GM12878 (cell line): ENCODE data around the gene AOPEP. TPM values are rescaled to one million over a fixed set of nuclear protein-coding genes. Genes with fewer than 3 reads are reported as not detected.

Source experiments
- ATAC-seq: fragments of 200-7000 bp; cut with Tn5 transposase; 3 replicates; pipeline ENCODE4 v1.9.1; 2020; ENCODE audit warnings: mild to moderate bottlenecking, moderate library complexity
- BruUV-seq: library from RNA; stranded (reverse); fragments of 400-500 nt; replicated peaks from 2 replicates; lab custom pipeline; 2021; lab: Mats Ljungman, UMichigan
- CTCF ChIA-PET: fragments of 300-600 bp; sonication (Branson Sonifier 250); formaldehyde crosslinking; extraction: SDS; loops from one replicate; lab custom pipeline; 2021; ENCODE audit warnings: inconsistent platforms; lab: Yijun Ruan, JAX
- POLR2A ChIA-PET: fragments of 350-600 bp; formaldehyde crosslinking; extraction: SDS; loops from one replicate; lab custom pipeline; 2021; ENCODE audit warnings: inconsistent platforms; lab: Charles Lee
- RAD21 ChIA-PET: fragments of 300-600 bp; sonication (Branson Sonifier 250); formaldehyde crosslinking; loops from one replicate; lab custom pipeline; 2023; ENCODE audit warnings: antibody characterized with exemption; ENCODE audit not compliant: unreplicated experiment; lab: Charles Lee
- SMC1A ChIA-PET: fragments of 300-600 bp; sonication (Branson Sonifier 250); formaldehyde crosslinking; loops from one replicate; lab custom pipeline; 2023; ENCODE audit not compliant: unreplicated experiment, uncharacterized antibody; lab: Charles Lee
- DNase-seq: peaks from one replicate; pipeline ENCODE4 v3.0.0-alpha.2; 2011; ENCODE audit warnings: low read depth, low spot score
- FAIRE-seq: peaks from 3 replicates; lab custom pipeline; 2011; peaks lifted over from hg19 to GRCh38; lab: Jason Lieb, UNC
- H2AFZ ChIP-seq: 2 replicates; pipeline ENCODE4 v1.6.0; 2011; ENCODE audit warnings: low read depth, low read length, control low read depth; ENCODE audit not compliant: control insufficient read depth
- H3K27ac ChIP-seq: 2 replicates; pipeline ENCODE4 v1.5.1; 2011; ENCODE audit warnings: control low read depth; ENCODE audit not compliant: control insufficient read depth, insufficient read depth
- H3K27me3 ChIP-seq, 2 experiments: replicated peaks in 1 of 2; 2 replicates each; pipeline versions ENCODE4 v1.6.0 to v1.6.1; 2011; ENCODE audit warnings: low read length in 1 of 2; ENCODE audit not compliant: control insufficient read depth in 2 of 2, insufficient read depth in 2 of 2
- H3K36me3 ChIP-seq, 2 experiments: 2 replicates each; pipeline ENCODE4 v1.5.1; 2011; ENCODE audit warnings: low read length in 1 of 2; ENCODE audit not compliant: control insufficient read depth in 2 of 2, insufficient read depth in 2 of 2
- H3K4me1 ChIP-seq: 2 replicates; pipeline ENCODE4 v1.6.1; 2011; ENCODE audit warnings: mild to moderate bottlenecking, low read length, moderate library complexity, mixed read lengths; ENCODE audit not compliant: control insufficient read depth, insufficient read depth
- H3K4me2 ChIP-seq: 2 replicates; pipeline ENCODE4 v1.6.0; 2011; ENCODE audit warnings: control low read depth; ENCODE audit not compliant: control insufficient read depth, insufficient read depth
- H3K4me3 ChIP-seq: fragments of 200-600 bp; sonication (generic); 2 replicates; pipeline ENCODE4 v1.5.1; 2016
- H3K79me2 ChIP-seq: 2 replicates; pipeline ENCODE4 v1.6.0; 2011; ENCODE audit warnings: low read length; ENCODE audit not compliant: control insufficient read depth, insufficient read depth
- H3K9ac ChIP-seq: 2 replicates; pipeline ENCODE4 v1.8.0; 2011; ENCODE audit warnings: low read length, control low read depth, mixed read lengths; ENCODE audit not compliant: control insufficient read depth, insufficient read depth
- H3K9me3 ChIP-seq: replicated peaks from 3 replicates; pipeline ENCODE4 v1.5.1; 2011; ENCODE audit warnings: mild to moderate bottlenecking, low read length; ENCODE audit not compliant: control insufficient read depth, insufficient read depth
- H4K20me1 ChIP-seq: 2 replicates; pipeline ENCODE4 v1.6.0; 2011; ENCODE audit not compliant: control insufficient read depth, insufficient read depth
- ATF7 ChIP-seq: fragments of 450-650 bp; IDR thresholded peaks from 2 replicates; pipeline ENCODE4 v1.6.1; 2016; ENCODE audit warnings: low read depth, mild to moderate bottlenecking
- BCL11A ChIP-seq: IDR thresholded peaks from 2 replicates; pipeline ENCODE4 v1.6.1; 2011; ENCODE audit warnings: low read depth, low read length
- BCLAF1 ChIP-seq: fragments of 450-650 bp; IDR thresholded peaks from 2 replicates; pipeline ENCODE4 v1.6.1; 2017; ENCODE audit warnings: antibody characterized with exemption, mild to moderate bottlenecking, moderate library complexity
- BMI1 ChIP-seq: fragments of 450-650 bp; IDR thresholded peaks from 2 replicates; pipeline ENCODE4 v1.6.1; 2016; ENCODE audit warnings: mild to moderate bottlenecking, moderate library complexity, borderline replicate concordance
- BRCA1 ChIP-seq: IDR thresholded peaks from 2 replicates; pipeline ENCODE4 v1.6.1; 2011; ENCODE audit warnings: low read depth, low read length, improper control_type of control experiment
- EP300 ChIP-seq, 2 experiments: fragments of 150-350 bp in 1 of 2; IDR thresholded peaks; 2 replicates each; pipeline ENCODE4 v1.6.1; 2011 to 2012; ENCODE audit warnings: low read depth in 2 of 2, low read length in 2 of 2, borderline replicate concordance in 1 of 2, improper control_type of control experiment in 1 of 2, inconsistent platforms in 1 of 2; ENCODE audit not compliant: control insufficient read depth in 1 of 2
- ESRRA ChIP-seq: IDR thresholded peaks from 2 replicates; pipeline ENCODE4 v1.6.1; 2012; ENCODE audit warnings: mild to moderate bottlenecking, low read length, improper control_type of control experiment
- JUND ChIP-seq: IDR thresholded peaks from 2 replicates; pipeline ENCODE4 v1.6.1; 2012; ENCODE audit warnings: low read depth, mild to moderate bottlenecking, low read length, improper control_type of control experiment, moderate library complexity
- MLLT1 ChIP-seq: fragments of 450-650 bp; IDR thresholded peaks from 2 replicates; pipeline ENCODE4 v1.6.1; 2016; ENCODE audit warnings: mild to moderate bottlenecking
- POLR2A ChIP-seq: IDR thresholded peaks from 2 replicates; pipeline ENCODE4 v1.6.1; 2011; ENCODE audit warnings: low read depth, mild to moderate bottlenecking, low read length
- SPI1 ChIP-seq: IDR thresholded peaks from 2 replicates; pipeline ENCODE4 v1.6.1; 2011; ENCODE audit warnings: low read depth, mild to moderate bottlenecking, low read length, moderate library complexity, borderline replicate concordance; ENCODE audit not compliant: insufficient read depth
- TARDBP ChIP-seq: IDR thresholded peaks from 2 replicates; pipeline ENCODE4 v1.6.1; 2016; ENCODE audit warnings: borderline replicate concordance
- ZBTB4 ChIP-seq: fragments of 450-650 bp; formaldehyde crosslinking; IDR thresholded peaks from 2 replicates; pipeline ENCODE4 v1.4.0; 2022; ENCODE audit warnings: mild to moderate bottlenecking, moderate library complexity
- WGBS: methylation state at CpG from one replicate; pipeline ENCODE4 v1.1.6; 2016; ENCODE audit warnings: low lambda C conversion rate; ENCODE audit not compliant: insufficient replicate concordance, insufficient coverage; ENCODE audit errors: missing lambda C conversion rate; 5-methylcytosine and 5-hydroxymethylcytosine counted together
- in situ Hi-C: fragments of 300-500 bp; cut with MboI; formaldehyde crosslinking; loops from 9 replicates; pipeline ENCODE4 v1.14.3; 2018; ENCODE audit warnings: mixed read lengths
- intact Hi-C: fragments of 100-400 bp; cut with micrococcal nuclease; formaldehyde crosslinking; loops from one replicate; pipeline ENCODE4 v1.14.2; 2022; ENCODE audit not compliant: unreplicated experiment
- polyA plus RNA-seq, 11 experiments: library from polyadenylated mRNA; depleted of rRNA in 4 of 11; unstranded in 6 of 11; stranded (reverse) in 5 of 11; fragments of >200 nt; fragmentation: Nextera tagmentation in 4 of 11; fragmentation: Illumina TruSeq in 1 of 11; extraction: Ambion mirVana in 4 of 11; extraction: Trizol in 1 of 11; gene quantifications; 1 replicate in 1 of 11; 2 replicates in 10 of 11; pipeline versions ENCODE4 v1.2.1 to v1.2.3, GENCODE V29; 2011 to 2016; ENCODE audit warnings: inconsistent platforms in 2 of 11, missing spikeins in 2 of 11, low read depth in 1 of 11
- total RNA-seq, 4 experiments: library from RNA; depleted of rRNA in 3 of 4; stranded (reverse); fragments of >200 nt in 3 of 4; fragmentation: Illumina TruSeq in 1 of 4; extraction: Trizol in 1 of 4; gene quantifications; 2 replicates each; pipeline versions ENCODE4 v1.2.1 to v1.2.3, GENCODE V29; 2013 to 2021

Gene AOPEP
- total and polyA plus RNA-seq, 10 of the 15 experiments (the other 5 are each of a cell fraction or from before 2014, with no cell fraction given): 2.3 to 16.9 (median 10.1) TPM

- no peaks in the 10 kb centered on the region for H4K20me1 ChIP-seq
- H3K4me3 ChIP-seq: no peak overlapping the region
- ChIA-PET RAD21 (no interaction called here), CTCF (no interaction called here), POLR2A (no interaction called here), SMC1A (no interaction called here)
- 72% methylated on average over 10 of the region's 10 CpGs for WGBS
- in situ Hi-C loops: no loop called here
- no peak overlapping the region for H3K9ac ChIP-seq
- TF ChIP-seq TARDBP: no peak
- no peak for TF ChIP-seq BMI1
- no peak for TF ChIP-seq POLR2A
- TF ChIP-seq SPI1: no peak
- no peak for TF ChIP-seq BRCA1
- no peak for TF ChIP-seq ZBTB4 (CRISPR knock-in tag)
- no peak for TF ChIP-seq ESRRA
- no peak for TF ChIP-seq EP300 (IDR thresholded peaks at IDR 0.05; ENCODE audit: borderline replicate concordance in 1 of 2, control insufficient read depth in 1 of 2, low read depth in 2 of 2, low read length in 2 of 2)
- no peak for TF ChIP-seq MLLT1
- no peak for TF ChIP-seq JUND
- no peak for TF ChIP-seq BCL11A
- TF ChIP-seq BCLAF1: no peak
- no peak for TF ChIP-seq ATF7
- no peak overlapping the region for H3K4me2 ChIP-seq
- no peaks in the 10 kb centered on the region for H3K9me3 ChIP-seq
- H2AFZ ChIP-seq: no peak overlapping the region
- intact Hi-C loops: no loop called here
- H3K79me2 ChIP-seq: no peaks in the 10 kb centered on the region
- no peaks in the 10 kb centered on the region for H3K4me1 ChIP-seq
- BruUV-seq: no TSS peak
- ATAC-seq (no peak), FAIRE-seq (peak; percentile 27), DNase-seq (no peak)
- no peaks in the 10 kb centered on the region; a peak in 2 of 4 replicates for H3K36me3 ChIP-seq
- no peaks in the 10 kb centered on the region for H3K27me3 ChIP-seq
- H3K27ac ChIP-seq: no peak overlapping the region
Measured at GRCh38 chr9:94922098-94922607, 195.7 kb downstream of the AOPEP start.
